Right cardiac atrium (tissue), 5 donors: ENCODE measurements around the gene SDR42E1. TPM values are rescaled to one million over a fixed set of nuclear protein-coding genes. Genes with fewer than 3 reads are reported as not detected.

Experiments used
- ATAC-seq, 2 donors: fragments of 200-7000 bp; cut with Tn5 transposase; one replicate each; pipeline versions ENCODE4 v1.8.0 to v1.9.1; 2020; ENCODE audit warnings: moderate library complexity in 2 of 2, mild to moderate bottlenecking in 1 of 2
- DNase-seq, 3 donors: peaks; one replicate each; pipeline ENCODE4 v3.0.0-alpha.2; 2020
- H3K27ac ChIP-seq: one replicate; pipeline ENCODE4 v1.5.1; 2013; ENCODE audit warnings: mild to moderate bottlenecking, low read length, control low read depth, moderate library complexity
- H3K27me3 ChIP-seq: one replicate; pipeline ENCODE4 v1.6.1; 2013; ENCODE audit not compliant: control insufficient read depth, insufficient read depth
- H3K4me1 ChIP-seq: one replicate; pipeline ENCODE4 v1.6.1; 2013; ENCODE audit warnings: low read length; ENCODE audit not compliant: control insufficient read depth, insufficient read depth
- H3K4me3 ChIP-seq: one replicate; pipeline ENCODE4 v1.5.1; 2013; ENCODE audit warnings: low read length, control low read depth
- H3K9me3 ChIP-seq: one replicate; pipeline ENCODE4 v1.6.1; 2013; ENCODE audit warnings: low read length; ENCODE audit not compliant: control insufficient read depth
- WGBS: extraction: QIAGEN DNeasy Blood & Tissue Kit; methylation state at CpG from one replicate; pipeline ENCODE4 v1.1.7; 2013; 5-methylcytosine and 5-hydroxymethylcytosine counted together
- intact Hi-C, 4 donors: fragments of 100-400 bp; cut with DNase I; formaldehyde crosslinking; loops; one replicate each; pipeline versions ENCODE4 v1.11.0 to v1.14.0; 2022 to 2023
- polyA plus RNA-seq: library from polyadenylated mRNA; stranded (reverse); fragments of 200-250 nt; gene quantifications from one replicate; pipeline ENCODE4 v1.2.3, GENCODE V29; 2013
- total RNA-seq, 4 donors: library from RNA; stranded (reverse); fragmentation: NEBNext Ultra II Directional; extraction: Animal tissue kit (Norgen Biotek cat#: 25700); gene quantifications; one replicate each; pipeline ENCODE4 v1.2.1, GENCODE V29; 2021
- donor health status: healthy with polysubstance abuse.
- donor health status: DM: no; HTN: yes; CAD: no.
- donor health status: DM: no; HTN: no; CAD: no.
- donor health status: DM: no; HTN: yes; CAD: no; lungs with severe emphysema.
- donor health status: DM: yes; HTN: yes; CAD: no.

SDR42E1 gene
- total and polyA plus RNA-seq, 5 donors, result 0.43 to 3.4 (median 2.6) TPM

GRCh38 chr16:81939164-81940056, 71.9 kb downstream of the SDR42E1 start:
- Histone ChIP-seq H3K27me3 (no peaks in the 10 kb centered on the region), H3K4me3 (no peak overlapping the region), H3K4me1 (no peaks in the 10 kb centered on the region), H3K9me3 (no peaks in the 10 kb centered on the region), H3K27ac (no peak overlapping the region)
- intact Hi-C loops, result loop anchor here in 2 of 4 donors (5.0 to 10.0 kb wide), 3 partner anchors 125 to 295 kb away; no protein-coding TSS in a partner anchor
- ATAC-seq, result no peak
- DNase-seq, result no peak
- WGBS, result 59% methylated on average over 7 of the region's 7 CpGs

Other genes starting within 250 kb of the SDR42E1 start
- 10 to 100 TPM in 2 of 4 donors, 1 to 10 TPM in 2; 8.1 to 18.3 (median 11.7) TPM for gene PLCG2, start 232.2 kb downstream of the SDR42E1 start, total RNA-seq
- gene PLCG2, start 232.2 kb downstream of the SDR42E1 start, polyA plus RNA-seq, result 4.3 TPM
- gene HSD17B2, start 23.8 kb upstream of the SDR42E1 start, total RNA-seq, result not detected
- gene HSD17B2, start 23.8 kb upstream of the SDR42E1 start, polyA plus RNA-seq, result not detected
- gene MPHOSPH6, start 158.8 kb upstream of the SDR42E1 start, total RNA-seq, result 10 to 100 TPM in 3 of 4 donors, 1 to 10 TPM in 1; 8.0 to 13.9 (median 10.9) TPM
- 17.4 TPM for gene MPHOSPH6, start 158.8 kb upstream of the SDR42E1 start, polyA plus RNA-seq